ENCODE measurements around the gene DNAH6.

DNAH6 gene

GRCh38 chr2:84729224-84729623 lies 212.9 kb downstream of the DNAH6 start:
- Histone ChIP-seq H4K20me1 (ENCODE audit: insufficient read depth, low read length) (no peaks in the 10 kb centered on the region), H2AFZ (ENCODE audit: low read depth, low read length) (no peak overlapping the region), H3K9me3 (ENCODE audit: insufficient read depth, low read length, severe bottlenecking) (no peaks in the 10 kb centered on the region), H3K4me3 (ENCODE audit: low read depth in 1 of 2, low read length in 2 of 2) (no peak overlapping the region), H3K79me2 (ENCODE audit: insufficient read depth, low read length) (no peaks in the 10 kb centered on the region), H3K9ac (ENCODE audit: low read depth, low read length) (no peak overlapping the region), H3K27me3 (ENCODE audit: insufficient read depth, low read length, poor library complexity) (no peaks in the 10 kb centered on the region), H3K27ac (ENCODE audit: low read length) (no peak overlapping the region), H3K36me3 (ENCODE audit: insufficient read depth, low read length) (no peaks in the 10 kb centered on the region), H3K4me2 (ENCODE audit: insufficient read depth, low read length) (no peak overlapping the region), H3K4me1 (ENCODE audit: insufficient read depth, low read length) (no peaks in the 10 kb centered on the region)
- ATAC-seq (ENCODE audit: insufficient read depth, low read depth) = no peak
- no peak for DNase-seq
- no peak for TF ChIP-seq EZH2 (IDR thresholded peaks at IDR 0.05; ENCODE audit: borderline replicate concordance, low read depth, low read length, severe bottlenecking)
- TF ChIP-seq CTCF (IDR thresholded peaks at IDR 0.05; ENCODE audit: borderline replicate concordance, extremely low read depth, low read length, poor library complexity, severe bottlenecking) = no peak

GRCh38 chr2:84731185-84731584 lies 214.9 kb downstream of the DNAH6 start:
- no peaks in the 10 kb centered on the region for H3K79me2 ChIP-seq (ENCODE audit: insufficient read depth, low read length)
- no peaks in the 10 kb centered on the region for H3K4me1 ChIP-seq (ENCODE audit: insufficient read depth, low read length)
- no peaks in the 10 kb centered on the region for H3K27me3 ChIP-seq (ENCODE audit: insufficient read depth, low read length, poor library complexity)
- ATAC-seq (ENCODE audit: insufficient read depth, low read depth) (no peak), DNase-seq (no peak)
- no peaks in the 10 kb centered on the region for H3K36me3 ChIP-seq (ENCODE audit: insufficient read depth, low read length)
- no peak overlapping the region for H3K27ac ChIP-seq (ENCODE audit: low read length)
- H4K20me1 ChIP-seq (ENCODE audit: insufficient read depth, low read length) = no peaks in the 10 kb centered on the region
- TF ChIP-seq EZH2 (IDR thresholded peaks at IDR 0.05; ENCODE audit: borderline replicate concordance, low read depth, low read length, severe bottlenecking) (no peak), CTCF (IDR thresholded peaks at IDR 0.05; ENCODE audit: borderline replicate concordance, extremely low read depth, low read length, poor library complexity, severe bottlenecking) (no peak)
- H3K4me2 ChIP-seq (ENCODE audit: insufficient read depth, low read length) = no peak overlapping the region
- H3K4me3 ChIP-seq (ENCODE audit: low read depth in 1 of 2, low read length in 2 of 2) = no peak overlapping the region
- no peak overlapping the region for H3K9ac ChIP-seq (ENCODE audit: low read depth, low read length)
- no peak overlapping the region for H2AFZ ChIP-seq (ENCODE audit: low read depth, low read length)
- H3K9me3 ChIP-seq (ENCODE audit: insufficient read depth, low read length, severe bottlenecking) = no peaks in the 10 kb centered on the region

- H3K4me2 ChIP-seq (ENCODE audit: insufficient read depth, low read length) = no peak overlapping the region
- TF ChIP-seq EZH2 (IDR thresholded peaks at IDR 0.05; ENCODE audit: borderline replicate concordance, low read depth, low read length, severe bottlenecking) = no peak
- TF ChIP-seq CTCF (IDR thresholded peaks at IDR 0.05; ENCODE audit: borderline replicate concordance, extremely low read depth, low read length, poor library complexity, severe bottlenecking) = no peak
- H4K20me1 ChIP-seq (ENCODE audit: insufficient read depth, low read length) = no peaks in the 10 kb centered on the region
- H3K4me1 ChIP-seq (ENCODE audit: insufficient read depth, low read length) = no peaks in the 10 kb centered on the region
- ATAC-seq (ENCODE audit: insufficient read depth, low read depth) = no peak
- no peak for DNase-seq
- no peaks in the 10 kb centered on the region for H3K9me3 ChIP-seq (ENCODE audit: insufficient read depth, low read length, severe bottlenecking)
- no peaks in the 10 kb centered on the region for H3K36me3 ChIP-seq (ENCODE audit: insufficient read depth, low read length)
- H3K27ac ChIP-seq (ENCODE audit: low read length) = no peak overlapping the region
- no peak overlapping the region for H2AFZ ChIP-seq (ENCODE audit: low read depth, low read length)
- no peaks in the 10 kb centered on the region for H3K79me2 ChIP-seq (ENCODE audit: insufficient read depth, low read length)
- no peak overlapping the region for H3K9ac ChIP-seq (ENCODE audit: low read depth, low read length)
- H3K27me3 ChIP-seq (ENCODE audit: insufficient read depth, low read length, poor library complexity) = no peaks in the 10 kb centered on the region
- H3K4me3 ChIP-seq (ENCODE audit: low read depth in 1 of 2, low read length in 2 of 2) = no peak overlapping the region
Measured at GRCh38 chr2:84732897-84733778, 216.8 kb downstream of the DNAH6 start.

Measured in DND-41 (cell line).